Neural cell (in vitro differentiated cells): ENCODE measurements around the gene FABP6. TPM values are rescaled to one million over a fixed set of nuclear protein-coding genes. Genes with fewer than 3 reads are reported as not detected.

Experiments used
- H2AFZ ChIP-seq: fragments of 200-600, 300-800 bp; sonication (generic), shearing (Covaris generic); 2 replicates; pipeline ENCODE4 v1.6.0; 2014; ENCODE audit warnings: low read depth, mild to moderate bottlenecking, antibody characterized with exemption, low read length, moderate library complexity
- H3F3A ChIP-seq: fragments of 200-600 bp; shearing (Covaris generic); 2 replicates; pipeline ENCODE4 v1.6.1; 2016; ENCODE audit warnings: mild to moderate bottlenecking, moderate library complexity, mixed read lengths, antibody characterized with exemption, low read length; ENCODE audit not compliant: insufficient read depth, poor library complexity, severe bottlenecking
- H3K27ac ChIP-seq: fragments of 200-600, 300-800 bp; sonication (generic), shearing (Covaris generic); 2 replicates; pipeline ENCODE4 v1.5.1; 2014; ENCODE audit warnings: mild to moderate bottlenecking, low read length, moderate library complexity
- H3K27me3 ChIP-seq: fragments of 300-800, 200-600 bp; sonication (generic), shearing (Covaris generic); 2 replicates; pipeline ENCODE4 v1.6.0; 2014; ENCODE audit warnings: mild to moderate bottlenecking, low read depth, low read length, moderate library complexity; ENCODE audit not compliant: insufficient read depth
- H3K36me3 ChIP-seq: fragments of 300-800, 200-600 bp; sonication (generic), shearing (Covaris generic); 2 replicates; pipeline ENCODE4 v1.5.1; 2014; ENCODE audit warnings: mild to moderate bottlenecking, antibody characterized with exemption, low read length, moderate library complexity; ENCODE audit not compliant: insufficient read depth
- H3K4me2 ChIP-seq: fragments of 300-800, 200-600 bp; sonication (generic), shearing (Covaris generic); 2 replicates; pipeline ENCODE4 v1.6.0; 2014; ENCODE audit warnings: mild to moderate bottlenecking, low read length
- H3K4me3 ChIP-seq: fragments of 300-800, 200-600 bp; sonication (generic), shearing (Covaris generic); 2 replicates; pipeline ENCODE4 v1.5.1; 2014; ENCODE audit warnings: mild to moderate bottlenecking, low read length, moderate library complexity
- H3K79me2 ChIP-seq: fragments of 200-600 bp; shearing (Covaris generic); replicated peaks from 2 replicates; pipeline ENCODE4 v1.6.0; 2014; ENCODE audit warnings: mild to moderate bottlenecking, low read length, moderate library complexity; ENCODE audit not compliant: insufficient read depth
- H3K9ac ChIP-seq: fragments of 300-800, 200-600 bp; sonication (generic), shearing (Covaris generic); 2 replicates; pipeline ENCODE4 v1.6.1; 2016; ENCODE audit warnings: mild to moderate bottlenecking, low read length, mixed read lengths
- H3K9me2 ChIP-seq: fragments of 200-600 bp; shearing (Covaris generic); 2 replicates; pipeline ENCODE4 v1.6.1; 2016; ENCODE audit warnings: mild to moderate bottlenecking, low read length, mixed read lengths; ENCODE audit not compliant: insufficient read depth
- H3K9me3 ChIP-seq: fragments of 200-600, 300-800 bp; sonication (generic), shearing (Covaris generic); 2 replicates; pipeline ENCODE4 v1.6.1; 2016; ENCODE audit warnings: mild to moderate bottlenecking, mixed run types, low read length, moderate library complexity, mixed read lengths
- H4K20me1 ChIP-seq: fragments of 200-600 bp; shearing (Covaris generic); 2 replicates; pipeline ENCODE4 v1.6.1; 2016; ENCODE audit warnings: mild to moderate bottlenecking, mixed run types; ENCODE audit not compliant: insufficient read depth
- CTCF ChIP-seq: fragments of 450-650 bp; IDR thresholded peaks from 2 replicates; pipeline ENCODE4 v1.5.1; 2014; ENCODE audit warnings: antibody characterized with exemption, mild to moderate bottlenecking, moderate library complexity; ENCODE audit not compliant: poor library complexity, severe bottlenecking
- EP300 ChIP-seq: fragments of 450-650 bp; conservative IDR thresholded peaks from 2 replicates; pipeline ENCODE4 v1.6.1; 2014; ENCODE audit warnings: antibody characterized with exemption, mild to moderate bottlenecking, moderate library complexity; ENCODE audit not compliant: poor library complexity, severe bottlenecking
- EZH2 ChIP-seq: fragments of 200-600, 300-800 bp; shearing (Covaris generic), sonication (generic); IDR thresholded peaks from 2 replicates; pipeline ENCODE4 v1.6.1; 2014; ENCODE audit warnings: antibody characterized with exemption, low read length, borderline replicate concordance, mild to moderate bottlenecking; ENCODE audit not compliant: insufficient read depth, poor library complexity, severe bottlenecking
- MXI1 ChIP-seq: fragments of 450-650 bp; conservative IDR thresholded peaks from 2 replicates; pipeline ENCODE4 v1.6.1; 2014; ENCODE audit warnings: antibody characterized with exemption, mild to moderate bottlenecking; ENCODE audit not compliant: poor library complexity, severe bottlenecking
- POLR2AphosphoS5 ChIP-seq: IDR thresholded peaks from 2 replicates; pipeline ENCODE4 v1.6.1; 2012
- RAD21 ChIP-seq: fragments of 450-650 bp; conservative IDR thresholded peaks from 2 replicates; pipeline ENCODE4 v1.6.1; 2014; ENCODE audit warnings: antibody characterized with exemption, mild to moderate bottlenecking, moderate library complexity
- REST ChIP-seq: IDR thresholded peaks from 2 replicates; pipeline ENCODE4 v1.6.1; 2012; ENCODE audit warnings: borderline replicate concordance
- SMC3 ChIP-seq: fragments of 450-650 bp; conservative IDR thresholded peaks from 2 replicates; pipeline ENCODE4 v1.6.1; 2014; ENCODE audit warnings: antibody characterized with exemption, mild to moderate bottlenecking, moderate library complexity; ENCODE audit not compliant: poor library complexity
- TAF1 ChIP-seq: IDR thresholded peaks from 2 replicates; pipeline ENCODE4 v1.6.1; 2012; ENCODE audit warnings: low read depth
- polyA plus RNA-seq: library from polyadenylated mRNA; depleted of rRNA; stranded (reverse); fragments of >200 nt; gene quantifications from 2 replicates; pipeline ENCODE4 v1.2.3, GENCODE V29; 2014

FABP6 gene
- polyA plus RNA-seq, 1 donor from 2014 or later, result 3.6 TPM

GRCh38 chr5:160187091-160187490, 42.2 kb upstream of the FABP6 start:
- Histone ChIP-seq H3K9ac (no peak overlapping the region), H3K36me3 (no peaks in the 10 kb centered on the region), H3F3A (no peaks in the 10 kb centered on the region), H3K27me3 (peaks cover 2% of the 10 kb centered on the region), H3K79me2 (no peaks in the 10 kb centered on the region), H3K9me3 (no peaks in the 10 kb centered on the region), H3K4me2 (no peak overlapping the region), H2AFZ (no peak overlapping the region), H3K9me2 (no peaks in the 10 kb centered on the region), H4K20me1 (no peaks in the 10 kb centered on the region), H3K4me3 (no peak overlapping the region), H3K27ac (no peak overlapping the region)
- no peak for TF ChIP-seq REST
- no peak for TF ChIP-seq POLR2AphosphoS5
- no peak for TF ChIP-seq RAD21
- TF ChIP-seq TAF1, result no peak

- Histone ChIP-seq H3K79me2 (no peaks in the 10 kb centered on the region), H2AFZ (no peak overlapping the region), H3K4me3 (no peak overlapping the region), H3K27ac (no peak overlapping the region), H3K9me3 (no peaks in the 10 kb centered on the region), H3K36me3 (no peaks in the 10 kb centered on the region), H3F3A (no peaks in the 10 kb centered on the region), H3K9me2 (no peaks in the 10 kb centered on the region), H3K9ac (no peak overlapping the region), H3K4me2 (no peak overlapping the region), H4K20me1 (no peaks in the 10 kb centered on the region), H3K27me3 (peaks cover 2% of the 10 kb centered on the region)
- TF ChIP-seq POLR2AphosphoS5 (no peak), EZH2 (no peak), REST (no peak), SMC3 (no peak), CTCF (no peak), RAD21 (no peak), MXI1 (no peak), EP300 (no peak), TAF1 (no peak)
Observed at GRCh38 chr5:160188141-160189015, 40.9 kb upstream of the FABP6 start.
